ENCODE measurements around the gene CAPN13. TPM values are rescaled to one million over a fixed set of nuclear protein-coding genes. Genes with fewer than 3 reads are reported as not detected.

Gene CAPN13
- total and polyA plus RNA-seq, 2 experiments from 2014 or later, result 0.50 to 0.94 TPM

DNA sequence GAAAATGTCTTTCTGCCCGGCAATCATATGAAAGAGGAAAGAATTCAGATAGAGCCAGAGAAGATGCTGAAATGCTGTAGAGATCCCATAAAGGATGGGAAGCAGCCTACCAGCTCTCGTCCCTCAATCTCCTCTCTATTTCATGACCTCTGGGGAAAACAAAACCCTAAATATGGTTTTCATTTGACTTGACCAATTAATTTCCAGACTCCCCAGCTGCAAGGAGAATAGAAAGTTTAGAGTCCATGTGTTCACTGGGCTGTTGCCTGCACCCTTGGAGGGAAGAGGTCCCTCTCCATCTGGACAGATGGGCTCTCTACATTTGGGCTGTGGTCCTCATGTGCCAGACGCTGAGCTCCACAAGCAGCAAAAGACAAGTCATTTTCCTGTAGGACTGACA is 40.6 kb downstream of the CAPN13 start:
- Histone ChIP-seq H3F3A (replicated peaks; ENCODE audit: low read depth) (no peaks in the 10 kb centered on the region), H3K4me2 (no peak overlapping the region), H3K27me3 (ENCODE audit: insufficient read depth) (no peaks in the 10 kb centered on the region), H3K36me3 (ENCODE audit: insufficient read depth) (no peaks in the 10 kb centered on the region), H3K27ac (ENCODE audit: low read depth) (no peak overlapping the region), H3K79me2 (replicated peaks; ENCODE audit: insufficient read depth) (no peaks in the 10 kb centered on the region), H4K20me1 (replicated peaks; ENCODE audit: insufficient read depth) (no peaks in the 10 kb centered on the region), H2AFZ (no peak overlapping the region), H3K4me3 (no peak overlapping the region), H3K9me2 (ENCODE audit: insufficient read depth) (no peaks in the 10 kb centered on the region), H3K4me1 (ENCODE audit: insufficient read depth) (no peaks in the 10 kb centered on the region)
- H3K4me3 Mint-ChIP-seq, result no peak overlapping the region
- DNase-seq (ENCODE audit: low spot score) (no peak), ATAC-seq (no peak)
- no peak overlapping the region for H3K27ac Mint-ChIP-seq
- peaks cover 6% of the 10 kb centered on the region for H3K27me3 Mint-ChIP-seq (ENCODE audit: insufficient read depth, low read depth, poor library complexity)
- no peaks in the 10 kb centered on the region; the same call in 2 of the 3 replicates for H3K9me3 Mint-ChIP-seq
- TF ChIP-seq ZNF114 (CRISPR knock-in tag; IDR thresholded peaks at IDR 0.05), result no peak
- TF ChIP-seq, protein P1, sequence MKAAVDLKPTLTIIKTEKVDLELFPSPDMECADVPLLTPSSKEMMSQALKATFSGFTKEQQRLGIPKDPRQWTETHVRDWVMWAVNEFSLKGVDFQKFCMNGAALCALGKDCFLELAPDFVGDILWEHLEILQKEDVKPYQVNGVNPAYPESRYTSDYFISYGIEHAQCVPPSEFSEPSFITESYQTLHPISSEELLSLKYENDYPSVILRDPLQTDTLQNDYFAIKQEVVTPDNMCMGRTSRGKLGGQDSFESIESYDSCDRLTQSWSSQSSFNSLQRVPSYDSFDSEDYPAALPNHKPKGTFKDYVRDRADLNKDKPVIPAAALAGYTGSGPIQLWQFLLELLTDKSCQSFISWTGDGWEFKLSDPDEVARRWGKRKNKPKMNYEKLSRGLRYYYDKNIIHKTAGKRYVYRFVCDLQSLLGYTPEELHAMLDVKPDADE (IDR thresholded peaks at IDR 0.05), result no peak
- no peak for TF ChIP-seq EZH2 (IDR thresholded peaks at IDR 0.05; ENCODE audit: low read depth, unreplicated experiment)
- no peak for TF ChIP-seq CREB1 (CRISPR knock-in tag; IDR thresholded peaks at IDR 0.05; ENCODE audit: low read depth)
- no peak for TF ChIP-seq EZH2phosphoT487 (IDR thresholded peaks at IDR 0.05; ENCODE audit: unreplicated experiment)
- TF ChIP-seq STAT1 (IDR thresholded peaks at IDR 0.05; ENCODE audit: unreplicated experiment), result no peak
- TF ChIP-seq, protein P2, sequence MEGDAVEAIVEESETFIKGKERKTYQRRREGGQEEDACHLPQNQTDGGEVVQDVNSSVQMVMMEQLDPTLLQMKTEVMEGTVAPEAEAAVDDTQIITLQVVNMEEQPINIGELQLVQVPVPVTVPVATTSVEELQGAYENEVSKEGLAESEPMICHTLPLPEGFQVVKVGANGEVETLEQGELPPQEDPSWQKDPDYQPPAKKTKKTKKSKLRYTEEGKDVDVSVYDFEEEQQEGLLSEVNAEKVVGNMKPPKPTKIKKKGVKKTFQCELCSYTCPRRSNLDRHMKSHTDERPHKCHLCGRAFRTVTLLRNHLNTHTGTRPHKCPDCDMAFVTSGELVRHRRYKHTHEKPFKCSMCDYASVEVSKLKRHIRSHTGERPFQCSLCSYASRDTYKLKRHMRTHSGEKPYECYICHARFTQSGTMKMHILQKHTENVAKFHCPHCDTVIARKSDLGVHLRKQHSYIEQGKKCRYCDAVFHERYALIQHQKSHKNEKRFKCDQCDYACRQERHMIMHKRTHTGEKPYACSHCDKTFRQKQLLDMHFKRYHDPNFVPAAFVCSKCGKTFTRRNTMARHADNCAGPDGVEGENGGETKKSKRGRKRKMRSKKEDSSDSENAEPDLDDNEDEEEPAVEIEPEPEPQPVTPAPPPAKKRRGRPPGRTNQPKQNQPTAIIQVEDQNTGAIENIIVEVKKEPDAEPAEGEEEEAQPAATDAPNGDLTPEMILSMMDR (conservative IDR thresholded peaks at IDR 0.05; ENCODE audit: low read depth in 2 of 2), result no peak
- TF ChIP-seq POLR2AphosphoS5 (IDR thresholded peaks at IDR 0.05; ENCODE audit: low read depth), result no peak
- TF ChIP-seq JUNB (IDR thresholded peaks at IDR 0.05; ENCODE audit: unreplicated experiment), result no peak
- TF ChIP-seq, protein P3, sequence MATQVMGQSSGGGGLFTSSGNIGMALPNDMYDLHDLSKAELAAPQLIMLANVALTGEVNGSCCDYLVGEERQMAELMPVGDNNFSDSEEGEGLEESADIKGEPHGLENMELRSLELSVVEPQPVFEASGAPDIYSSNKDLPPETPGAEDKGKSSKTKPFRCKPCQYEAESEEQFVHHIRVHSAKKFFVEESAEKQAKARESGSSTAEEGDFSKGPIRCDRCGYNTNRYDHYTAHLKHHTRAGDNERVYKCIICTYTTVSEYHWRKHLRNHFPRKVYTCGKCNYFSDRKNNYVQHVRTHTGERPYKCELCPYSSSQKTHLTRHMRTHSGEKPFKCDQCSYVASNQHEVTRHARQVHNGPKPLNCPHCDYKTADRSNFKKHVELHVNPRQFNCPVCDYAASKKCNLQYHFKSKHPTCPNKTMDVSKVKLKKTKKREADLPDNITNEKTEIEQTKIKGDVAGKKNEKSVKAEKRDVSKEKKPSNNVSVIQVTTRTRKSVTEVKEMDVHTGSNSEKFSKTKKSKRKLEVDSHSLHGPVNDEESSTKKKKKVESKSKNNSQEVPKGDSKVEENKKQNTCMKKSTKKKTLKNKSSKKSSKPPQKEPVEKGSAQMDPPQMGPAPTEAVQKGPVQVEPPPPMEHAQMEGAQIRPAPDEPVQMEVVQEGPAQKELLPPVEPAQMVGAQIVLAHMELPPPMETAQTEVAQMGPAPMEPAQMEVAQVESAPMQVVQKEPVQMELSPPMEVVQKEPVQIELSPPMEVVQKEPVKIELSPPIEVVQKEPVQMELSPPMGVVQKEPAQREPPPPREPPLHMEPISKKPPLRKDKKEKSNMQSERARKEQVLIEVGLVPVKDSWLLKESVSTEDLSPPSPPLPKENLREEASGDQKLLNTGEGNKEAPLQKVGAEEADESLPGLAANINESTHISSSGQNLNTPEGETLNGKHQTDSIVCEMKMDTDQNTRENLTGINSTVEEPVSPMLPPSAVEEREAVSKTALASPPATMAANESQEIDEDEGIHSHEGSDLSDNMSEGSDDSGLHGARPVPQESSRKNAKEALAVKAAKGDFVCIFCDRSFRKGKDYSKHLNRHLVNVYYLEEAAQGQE (IDR thresholded peaks at IDR 0.05; ENCODE audit: unreplicated experiment), result no peak
- no peak for TF ChIP-seq NANOG (IDR thresholded peaks at IDR 0.05; ENCODE audit: borderline replicate concordance)
- TF ChIP-seq, protein P4, sequence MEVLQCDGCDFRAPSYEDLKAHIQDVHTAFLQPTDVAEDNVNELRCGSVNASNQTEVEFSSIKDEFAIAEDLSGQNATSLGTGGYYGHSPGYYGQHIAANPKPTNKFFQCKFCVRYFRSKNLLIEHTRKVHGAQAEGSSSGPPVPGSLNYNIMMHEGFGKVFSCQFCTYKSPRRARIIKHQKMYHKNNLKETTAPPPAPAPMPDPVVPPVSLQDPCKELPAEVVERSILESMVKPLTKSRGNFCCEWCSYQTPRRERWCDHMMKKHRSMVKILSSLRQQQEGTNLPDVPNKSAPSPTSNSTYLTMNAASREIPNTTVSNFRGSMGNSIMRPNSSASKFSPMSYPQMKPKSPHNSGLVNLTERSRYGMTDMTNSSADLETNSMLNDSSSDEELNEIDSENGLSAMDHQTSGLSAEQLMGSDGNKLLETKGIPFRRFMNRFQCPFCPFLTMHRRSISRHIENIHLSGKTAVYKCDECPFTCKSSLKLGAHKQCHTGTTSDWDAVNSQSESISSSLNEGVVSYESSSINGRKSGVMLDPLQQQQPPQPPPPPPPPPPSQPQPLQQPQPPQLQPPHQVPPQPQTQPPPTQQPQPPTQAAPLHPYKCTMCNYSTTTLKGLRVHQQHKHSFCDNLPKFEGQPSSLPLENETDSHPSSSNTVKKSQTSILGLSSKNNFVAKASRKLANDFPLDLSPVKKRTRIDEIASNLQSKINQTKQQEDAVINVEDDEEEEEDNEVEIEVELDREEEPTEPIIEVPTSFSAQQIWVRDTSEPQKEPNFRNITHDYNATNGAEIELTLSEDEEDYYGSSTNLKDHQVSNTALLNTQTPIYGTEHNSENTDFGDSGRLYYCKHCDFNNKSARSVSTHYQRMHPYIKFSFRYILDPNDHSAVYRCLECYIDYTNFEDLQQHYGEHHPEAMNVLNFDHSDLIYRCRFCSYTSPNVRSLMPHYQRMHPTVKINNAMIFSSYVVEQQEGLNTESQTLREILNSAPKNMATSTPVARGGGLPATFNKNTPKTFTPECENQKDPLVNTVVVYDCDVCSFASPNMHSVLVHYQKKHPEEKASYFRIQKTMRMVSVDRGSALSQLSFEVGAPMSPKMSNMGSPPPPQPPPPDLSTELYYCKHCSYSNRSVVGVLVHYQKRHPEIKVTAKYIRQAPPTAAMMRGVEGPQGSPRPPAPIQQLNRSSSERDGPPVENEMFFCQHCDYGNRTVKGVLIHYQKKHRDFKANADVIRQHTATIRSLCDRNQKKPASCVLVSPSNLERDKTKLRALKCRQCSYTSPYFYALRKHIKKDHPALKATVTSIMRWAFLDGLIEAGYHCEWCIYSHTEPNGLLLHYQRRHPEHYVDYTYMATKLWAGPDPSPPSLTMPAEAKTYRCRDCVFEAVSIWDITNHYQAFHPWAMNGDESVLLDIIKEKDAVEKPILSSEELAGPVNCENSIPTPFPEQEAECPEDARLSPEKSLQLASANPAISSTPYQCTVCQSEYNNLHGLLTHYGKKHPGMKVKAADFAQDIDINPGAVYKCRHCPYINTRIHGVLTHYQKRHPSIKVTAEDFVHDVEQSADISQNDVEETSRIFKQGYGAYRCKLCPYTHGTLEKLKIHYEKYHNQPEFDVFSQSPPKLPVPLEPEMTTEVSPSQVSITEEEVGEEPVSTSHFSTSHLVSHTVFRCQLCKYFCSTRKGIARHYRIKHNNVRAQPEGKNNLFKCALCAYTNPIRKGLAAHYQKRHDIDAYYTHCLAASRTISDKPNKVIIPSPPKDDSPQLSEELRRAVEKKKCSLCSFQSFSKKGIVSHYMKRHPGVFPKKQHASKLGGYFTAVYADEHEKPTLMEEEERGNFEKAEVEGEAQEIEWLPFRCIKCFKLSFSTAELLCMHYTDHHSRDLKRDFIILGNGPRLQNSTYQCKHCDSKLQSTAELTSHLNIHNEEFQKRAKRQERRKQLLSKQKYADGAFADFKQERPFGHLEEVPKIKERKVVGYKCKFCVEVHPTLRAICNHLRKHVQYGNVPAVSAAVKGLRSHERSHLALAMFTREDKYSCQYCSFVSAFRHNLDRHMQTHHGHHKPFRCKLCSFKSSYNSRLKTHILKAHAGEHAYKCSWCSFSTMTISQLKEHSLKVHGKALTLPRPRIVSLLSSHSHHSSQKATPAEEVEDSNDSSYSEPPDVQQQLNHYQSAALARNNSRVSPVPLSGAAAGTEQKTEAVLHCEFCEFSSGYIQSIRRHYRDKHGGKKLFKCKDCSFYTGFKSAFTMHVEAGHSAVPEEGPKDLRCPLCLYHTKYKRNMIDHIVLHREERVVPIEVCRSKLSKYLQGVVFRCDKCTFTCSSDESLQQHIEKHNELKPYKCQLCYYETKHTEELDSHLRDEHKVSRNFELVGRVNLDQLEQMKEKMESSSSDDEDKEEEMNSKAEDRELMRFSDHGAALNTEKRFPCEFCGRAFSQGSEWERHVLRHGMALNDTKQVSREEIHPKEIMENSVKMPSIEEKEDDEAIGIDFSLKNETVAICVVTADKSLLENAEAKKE (CRISPR knock-in tag; IDR thresholded peaks at IDR 0.05), result no peak
- no peak for TF ChIP-seq ZNF331 (CRISPR knock-in tag; IDR thresholded peaks at IDR 0.05; ENCODE audit: low read depth)
- H3K36me3 Mint-ChIP-seq (ENCODE audit: low read depth), result peaks cover 3% of the 10 kb centered on the region; the same call in 1 of the 3 replicates
- peaks cover 7% of the 10 kb centered on the region for H3K4me1 Mint-ChIP-seq
